Measurements from ENCODE around the gene MRGPRG. TPM values are rescaled to one million over a fixed set of nuclear protein-coding genes. Genes with fewer than 3 reads are reported as not detected.
A peak's percentile ranks its signal among the peaks of the same experiment; 100 is the strongest.

MRGPRG gene
- total and polyA plus RNA-seq, 9 of the 15 experiments (the other 6 are each of a cell fraction or from before 2014, with no cell fraction given), result not detected

DNA sequence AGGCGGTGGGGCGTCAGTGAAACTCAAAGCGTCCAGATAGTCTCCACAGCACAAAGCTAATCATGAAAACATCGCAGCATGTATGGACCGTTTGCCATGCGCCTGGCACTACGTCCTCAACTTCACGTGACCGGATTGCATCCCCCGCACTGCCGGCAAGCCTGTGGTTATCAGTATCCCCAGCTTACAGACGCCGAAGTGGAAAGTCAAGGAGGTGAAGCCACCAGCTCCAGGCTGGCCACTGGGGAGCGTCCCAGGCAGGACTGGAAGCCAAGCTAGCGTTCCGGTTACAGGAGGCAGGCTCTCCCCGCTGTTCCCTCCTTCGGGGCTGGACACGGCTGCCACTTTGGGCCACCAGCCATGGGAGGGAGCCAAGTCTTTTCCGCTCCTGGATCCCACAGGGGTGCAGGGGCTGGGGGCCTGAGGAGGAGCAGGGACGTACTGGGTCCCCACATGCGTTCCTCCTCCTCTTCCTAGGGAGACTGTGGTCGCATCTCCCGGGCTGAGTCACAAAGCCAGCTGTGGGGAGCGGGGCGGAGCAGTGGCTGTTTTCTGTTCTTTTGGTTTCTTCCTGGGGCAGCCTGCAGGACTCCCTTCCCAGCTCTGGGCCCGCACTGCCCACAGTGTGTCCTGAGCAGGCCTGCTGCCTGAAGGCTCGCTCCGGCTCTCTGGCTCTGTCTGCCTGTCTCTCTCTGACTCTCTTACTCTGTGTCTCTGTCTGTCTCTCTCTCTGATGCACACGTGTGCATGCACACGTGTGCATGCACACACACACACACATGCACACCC is 49.2 kb downstream of the MRGPRG start:
- H3K79me2 ChIP-seq (ENCODE audit: control insufficient read depth, insufficient read depth, low read length), result peaks cover 3% of the 10 kb centered on the region; the same call in 2 of the 3 replicates
- H4K20me1 ChIP-seq (replicated peaks; ENCODE audit: control insufficient read depth, insufficient read depth, low read length), result no peaks in the 10 kb centered on the region; the same call in 1 of the 2 replicates
- peak overlapping the region; percentile 76 for H3K4me2 ChIP-seq (ENCODE audit: insufficient read depth, low read length)
- 4% methylated on average over 31 of the region's 31 CpGs for WGBS (ENCODE audit: insufficient coverage, low coverage, missing lambda C conversion rate)
- in situ Hi-C loops (cut with MboI) (no loop called here), intact Hi-C loops (cut with micrococcal nuclease) (loop anchor here (2.0 to 10.0 kb wide), 2 partner anchors 47 to 55 kb away; no protein-coding TSS in a partner anchor)
- ChIA-PET CTCF (ENCODE audit: low intra/inter-chr PET ratio) (no interaction called here), POLR2A (interaction anchor here (0.6 to 1.3 kb wide), 8 partner anchors 12 to 630 kb away, joined by 3 to 7 read pairs (median 4); no protein-coding TSS in a partner anchor)
- FAIRE-seq (peak; percentile 100), ATAC-seq (peak; percentile 89), DNase-seq (ENCODE audit: extremely low read depth in 1 of 4, low spot score in 3 of 4) (peak; percentile 80 to 96 (median 85))
- no peaks in the 10 kb centered on the region for H3K9me1 ChIP-seq (ENCODE audit: control insufficient read depth, insufficient read depth, low read length)
- H3K9ac ChIP-seq (ENCODE audit: insufficient read depth in 1 of 2, low read depth in 2 of 2, low read length in 2 of 2), result peak overlapping the region; percentile 58 to 88
- H3K36me3 ChIP-seq (ENCODE audit: control insufficient read depth, insufficient read depth, low read length), result no peaks in the 10 kb centered on the region
- H3K4me3 ChIP-seq, result peak overlapping the region; percentile 19
- no TSS peak for BruUV-seq (replicated peaks)
- H3K27ac ChIP-seq (ENCODE audit: extremely low read depth, low read depth, low read length), result peak overlapping the region; percentile 72
- H3K9me3 ChIP-seq (replicated peaks; ENCODE audit: control insufficient read depth, insufficient read depth, low read depth, low read length), result peaks cover 2% of the 10 kb centered on the region; the same call in 1 of the 2 replicates
- peaks cover 25 to 64% of the 10 kb centered on the region in 2 experiments for H3K4me1 ChIP-seq (replicated peaks in 1 of 2; ENCODE audit: control insufficient read depth in 2 of 2, insufficient read depth in 2 of 2, low read length in 2 of 2)
- no peaks in the 10 kb centered on the region; a peak in 1 of 5 replicates for H3K27me3 ChIP-seq (ENCODE audit: control insufficient read depth in 2 of 2, insufficient read depth in 2 of 2, low read length in 2 of 2)
- peak overlapping the region; percentile 96 for H2AFZ ChIP-seq (ENCODE audit: low read depth, low read length)
- TF ChIP-seq, protein P1, sequence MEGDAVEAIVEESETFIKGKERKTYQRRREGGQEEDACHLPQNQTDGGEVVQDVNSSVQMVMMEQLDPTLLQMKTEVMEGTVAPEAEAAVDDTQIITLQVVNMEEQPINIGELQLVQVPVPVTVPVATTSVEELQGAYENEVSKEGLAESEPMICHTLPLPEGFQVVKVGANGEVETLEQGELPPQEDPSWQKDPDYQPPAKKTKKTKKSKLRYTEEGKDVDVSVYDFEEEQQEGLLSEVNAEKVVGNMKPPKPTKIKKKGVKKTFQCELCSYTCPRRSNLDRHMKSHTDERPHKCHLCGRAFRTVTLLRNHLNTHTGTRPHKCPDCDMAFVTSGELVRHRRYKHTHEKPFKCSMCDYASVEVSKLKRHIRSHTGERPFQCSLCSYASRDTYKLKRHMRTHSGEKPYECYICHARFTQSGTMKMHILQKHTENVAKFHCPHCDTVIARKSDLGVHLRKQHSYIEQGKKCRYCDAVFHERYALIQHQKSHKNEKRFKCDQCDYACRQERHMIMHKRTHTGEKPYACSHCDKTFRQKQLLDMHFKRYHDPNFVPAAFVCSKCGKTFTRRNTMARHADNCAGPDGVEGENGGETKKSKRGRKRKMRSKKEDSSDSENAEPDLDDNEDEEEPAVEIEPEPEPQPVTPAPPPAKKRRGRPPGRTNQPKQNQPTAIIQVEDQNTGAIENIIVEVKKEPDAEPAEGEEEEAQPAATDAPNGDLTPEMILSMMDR (IDR thresholded peaks at IDR 0.05 in 2 of 3, conservative IDR thresholded peaks at IDR 0.05 in 1 of 3; ENCODE audit: insufficient read depth in 2 of 3, low read depth in 1 of 3, low read length in 3 of 3), result peak; percentile 61 to 72 (median 63)
- peak; percentile 49; the same call in 1 of the 2 replicates for TF ChIP-seq GTF2F1 (IDR thresholded peaks at IDR 0.05; ENCODE audit: low read depth, low read length)
- TF ChIP-seq TAF1 (IDR thresholded peaks at IDR 0.05; ENCODE audit: control insufficient read depth, extremely low read depth, insufficient read depth, low read length, severe bottlenecking), result peak; percentile 37
- no peak for TF ChIP-seq CREBBP (IDR thresholded peaks at IDR 0.05; ENCODE audit: low read depth, low read length)
- no peak; the same call in 1 of the 2 replicates for TF ChIP-seq ELF1 (tag; IDR thresholded peaks at IDR 0.05)
- TF ChIP-seq TSC22D4 (tag; IDR thresholded peaks at IDR 0.05), result no peak
- peak; percentile 54 for TF ChIP-seq KDM5B (IDR thresholded peaks at IDR 0.05; ENCODE audit: insufficient replicate concordance, low read depth, low read length)
- TF ChIP-seq, protein P2, sequence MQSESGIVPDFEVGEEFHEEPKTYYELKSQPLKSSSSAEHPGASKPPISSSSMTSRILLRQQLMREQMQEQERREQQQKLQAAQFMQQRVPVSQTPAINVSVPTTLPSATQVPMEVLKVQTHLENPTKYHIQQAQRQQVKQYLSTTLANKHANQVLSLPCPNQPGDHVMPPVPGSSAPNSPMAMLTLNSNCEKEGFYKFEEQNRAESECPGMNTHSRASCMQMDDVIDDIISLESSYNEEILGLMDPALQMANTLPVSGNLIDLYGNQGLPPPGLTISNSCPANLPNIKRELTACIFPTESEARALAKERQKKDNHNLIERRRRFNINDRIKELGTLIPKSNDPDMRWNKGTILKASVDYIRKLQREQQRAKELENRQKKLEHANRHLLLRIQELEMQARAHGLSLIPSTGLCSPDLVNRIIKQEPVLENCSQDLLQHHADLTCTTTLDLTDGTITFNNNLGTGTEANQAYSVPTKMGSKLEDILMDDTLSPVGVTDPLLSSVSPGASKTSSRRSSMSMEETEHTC (IDR thresholded peaks at IDR 0.05), result peak; percentile 96
- peak; percentile 96 for TF ChIP-seq CBFA2T3 (IDR thresholded peaks at IDR 0.05)
- TF ChIP-seq CC2D1A (IDR thresholded peaks at IDR 0.05), result no peak; the same call in 1 of the 2 replicates
- no peak for TF ChIP-seq CHCHD3 (CRISPR knock-in tag; IDR thresholded peaks at IDR 0.05)
- TF ChIP-seq HDAC3 (IDR thresholded peaks at IDR 0.05; ENCODE audit: borderline replicate concordance, partially characterized antibody), result no peak
- no peak for TF ChIP-seq ZBTB17 (CRISPR knock-in tag; IDR thresholded peaks at IDR 0.05)
- no peak for TF ChIP-seq ZNF311 (CRISPR knock-in tag; IDR thresholded peaks at IDR 0.05)
- TF ChIP-seq SMARCE1 (IDR thresholded peaks at IDR 0.05), result peak; percentile 89
- TF ChIP-seq BRCA1 (IDR thresholded peaks at IDR 0.05), result no peak
- TF ChIP-seq BRCA1 (CRISPR knock-in tag; IDR thresholded peaks at IDR 0.05), result no peak
- TF ChIP-seq PHF8 (IDR thresholded peaks at IDR 0.05; ENCODE audit: borderline replicate concordance, low read length), result peak; percentile 51; the same call in 1 of the 2 replicates
- TF ChIP-seq RBM22 (IDR thresholded peaks at IDR 0.05; ENCODE audit: low read depth, low read length, poor library complexity, severe bottlenecking), result no peak
- TF ChIP-seq CSDE1 (IDR thresholded peaks at IDR 0.05), result no peak

All from K562 (cell line).